Fibroblast of villous mesenchyme (primary cell): Measurements from ENCODE around the gene KLRK1. TPM values are rescaled to one million over a fixed set of nuclear protein-coding genes. Genes with fewer than 3 reads are reported as not detected.
"Not testable (repeated sequence)": the region's sequence is repeated elsewhere in the genome, so short reads cannot be mapped to it uniquely, and the experiment has no call there.

Experiments used
- DNase-seq: peaks from one replicate; pipeline ENCODE4 v3.0.0-alpha.2; 2010; ENCODE audit warnings: low read depth
- H3K4me3 ChIP-seq: 2 replicates; pipeline ENCODE4 v1.5.1; 2011; ENCODE audit warnings: low read depth, mild to moderate bottlenecking, low read length
- CTCF ChIP-seq: IDR thresholded peaks from 2 replicates; pipeline ENCODE4 v1.5.1; 2012; ENCODE audit warnings: low read depth, mild to moderate bottlenecking, low read length; ENCODE audit not compliant: insufficient read depth
- total RNA-seq: library from RNA; depleted of rRNA; stranded (reverse); fragments of >200 nt; gene quantifications from 2 replicates; pipeline ENCODE4 v1.2.3, GENCODE V29; 2012

The KLRK1 gene
- total RNA-seq, 1 donor, result not detected

DNA sequence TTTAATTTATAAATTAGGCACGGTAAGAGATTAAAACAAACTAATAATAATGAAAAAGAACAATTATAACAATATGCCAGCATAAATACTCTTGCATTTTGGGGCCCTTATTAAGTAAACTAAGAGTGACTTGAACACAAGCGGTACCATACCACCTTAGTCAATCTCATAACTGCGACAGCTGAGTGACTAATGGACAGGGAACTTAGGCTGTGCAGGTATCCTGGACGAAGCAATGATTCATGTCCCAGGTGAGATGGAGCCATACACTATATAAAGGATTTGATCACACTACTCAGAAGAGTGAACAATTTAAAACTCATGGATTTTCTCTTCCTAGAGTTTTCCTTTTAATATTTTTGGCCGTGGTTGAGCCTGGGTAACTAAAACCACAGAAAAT, 15.5 kb upstream of the KLRK1 start:
- H3K4me3 ChIP-seq, result no peak overlapping the region
- TF ChIP-seq CTCF, result no peak
- DNase-seq, result no peak

- H3K4me3 ChIP-seq, result no peak overlapping the region
- no peak for TF ChIP-seq CTCF
- DNase-seq, result no peak
Observed at GRCh38 chr12:10404798-10405197, 15.0 kb upstream of the KLRK1 start.

- DNase-seq, result no peak
- H3K4me3 ChIP-seq, result no peak overlapping the region
- no peak for TF ChIP-seq CTCF
Observed at GRCh38 chr12:10400829-10401228, 11.0 kb upstream of the KLRK1 start.

DNA sequence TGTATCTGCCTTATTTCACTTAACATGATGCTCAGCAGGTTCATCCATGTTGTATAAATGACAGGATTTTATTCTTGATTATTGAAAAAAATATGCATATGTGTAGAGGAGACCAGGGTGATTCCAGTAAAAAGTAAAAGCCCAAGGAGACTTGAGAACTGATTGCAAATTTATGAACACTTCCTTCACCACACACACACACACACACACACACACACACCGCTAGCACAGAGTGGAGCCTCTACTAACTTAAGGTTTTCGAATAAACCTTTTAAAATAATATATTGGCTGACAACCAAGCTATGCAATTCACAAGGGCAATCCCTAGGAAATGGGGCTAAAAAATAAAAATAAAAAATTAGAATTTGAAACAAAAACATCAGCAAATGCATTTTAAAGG, 8.3 kb upstream of the KLRK1 start:
- no peak for DNase-seq
- no peak overlapping the region for H3K4me3 ChIP-seq
- no peak for TF ChIP-seq CTCF

- TF ChIP-seq CTCF, result no peak
- no peak for DNase-seq
- no peak overlapping the region for H3K4me3 ChIP-seq
Observed at GRCh38 chr12:10397296-10397695, 7.5 kb upstream of the KLRK1 start.

DNA sequence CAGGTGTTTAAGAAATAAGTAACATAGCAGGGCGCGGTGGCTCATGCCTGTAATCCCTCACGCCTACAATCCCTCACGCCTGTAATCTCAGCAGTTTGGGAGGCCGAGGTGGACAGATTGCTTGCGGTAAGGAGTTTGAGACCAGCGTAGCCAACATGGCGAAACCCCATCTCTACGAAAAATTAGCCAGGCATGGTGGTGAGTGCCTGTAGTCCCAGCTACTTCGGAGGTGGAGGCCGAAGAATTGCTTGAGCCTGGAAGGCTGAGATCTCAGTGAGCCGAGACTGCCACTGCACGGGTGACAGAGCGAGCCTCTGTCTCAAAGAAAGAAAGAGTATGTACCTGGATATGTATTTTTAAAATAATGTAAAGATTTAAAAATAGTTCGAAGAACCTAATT, 6.3 kb upstream of the KLRK1 start:
- H3K4me3 ChIP-seq, DNase-seq: not testable (repeated sequence)

- no peak overlapping the region for H3K4me3 ChIP-seq
- DNase-seq, result peak; percentile 94
- no peak for TF ChIP-seq CTCF
Observed at GRCh38 chr12:10395390-10395998, 5.7 kb upstream of the KLRK1 start.

DNA sequence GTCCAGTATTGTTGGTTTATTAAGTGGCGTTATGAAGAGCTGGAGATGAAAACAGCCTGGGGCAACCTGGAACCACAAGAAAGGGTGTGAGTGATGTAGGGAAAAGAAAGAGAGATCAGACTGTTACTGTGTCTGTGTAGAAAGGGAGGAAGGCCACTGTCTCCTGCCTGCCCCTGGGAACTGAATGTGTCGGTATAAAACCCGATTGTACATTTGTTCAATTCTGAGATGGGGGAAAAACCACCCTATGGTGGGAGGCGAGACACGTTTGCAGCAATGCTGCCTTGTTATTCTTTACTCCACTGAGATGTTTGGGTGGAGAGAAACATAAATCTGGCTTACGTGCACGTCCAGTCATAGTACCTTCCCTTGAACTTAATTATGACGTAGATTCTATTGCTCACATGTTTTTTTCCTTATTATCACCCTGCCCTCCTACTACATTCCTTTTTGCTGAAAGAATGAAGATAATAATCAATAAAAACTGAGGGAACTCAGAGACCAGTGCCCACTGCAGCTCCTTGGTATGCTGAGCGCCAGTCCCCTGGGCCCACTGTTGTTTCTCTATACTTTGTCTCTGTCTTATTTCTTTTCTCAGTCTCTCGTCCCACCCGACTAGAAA, 4.8 kb upstream of the KLRK1 start:
- DNase-seq, H3K4me3 ChIP-seq: not testable (repeated sequence)
